Measurements from ENCODE around the gene RIMKLB. TPM values are rescaled to one million over a fixed set of nuclear protein-coding genes. Genes with fewer than 3 reads are reported as not detected.

Gene RIMKLB
- polyA plus RNA-seq, 1 donor (not counting 4 experiments of a cell fraction or from before 2014, with no cell fraction given), result 51.1 TPM

- DNase-seq (ENCODE audit: low read depth, low spot score) (no peak), FAIRE-seq (no peak)
- H3K27ac ChIP-seq (ENCODE audit: control insufficient read depth, insufficient read depth, low read length), result peak overlapping the region; percentile 76
- H3K4me3 ChIP-seq (ENCODE audit: control insufficient read depth in 2 of 3, extremely low read depth in 1 of 3, insufficient read depth in 2 of 3, low read depth in 1 of 3, low read length in 3 of 3), result peak overlapping the region; percentile 80 to 94 (median 87)
- TF ChIP-seq EZH2 (IDR thresholded peaks at IDR 0.05; ENCODE audit: low read length) (no peak), CTCF (optimal IDR thresholded peaks at IDR 0.05 in 1 of 3, IDR thresholded peaks at IDR 0.05 in 1 of 3, conservative IDR thresholded peaks at IDR 0.05 in 1 of 3; ENCODE audit: extremely low read depth in 1 of 3, insufficient read depth in 2 of 3, low read length in 3 of 3) (no peak)
- H3K27me3 ChIP-seq (ENCODE audit: control insufficient read depth, extremely low read depth, insufficient read depth, low read length), result no peaks in the 10 kb centered on the region
- peak overlapping the region; percentile 87 for H2AFZ ChIP-seq (ENCODE audit: control insufficient read depth, low read length)
- H3K9ac ChIP-seq (ENCODE audit: control insufficient read depth, extremely low read depth, insufficient read depth, low read length), result peak overlapping the region; percentile 88
- H3K36me3 ChIP-seq (ENCODE audit: control insufficient read depth in 2 of 2, extremely low read depth in 1 of 2, insufficient read depth in 2 of 2, low read length in 2 of 2), result peaks cover 0 to under 1% of the 10 kb centered on the region in 2 experiments
- H3K9me3 ChIP-seq (ENCODE audit: control insufficient read depth, low read depth, low read length), result no peaks in the 10 kb centered on the region
- H3K9me1 ChIP-seq (ENCODE audit: control insufficient read depth, extremely low read depth, insufficient read depth, low read length), result no peaks in the 10 kb centered on the region
- peak overlapping the region; percentile 95 for H3K4me2 ChIP-seq (ENCODE audit: control insufficient read depth, extremely low read depth, insufficient read depth, low read depth, low read length)
- peaks cover 2% of the 10 kb centered on the region for H4K20me1 ChIP-seq (ENCODE audit: control insufficient read depth, extremely low read depth, insufficient read depth, low read length)
- peaks cover 48% of the 10 kb centered on the region for H3K79me2 ChIP-seq (ENCODE audit: control insufficient read depth, insufficient read depth, low read length)
- dilution Hi-C loops (cut with MboI; ENCODE audit: extremely low pct_ligation_motif_present, low sequenced_read_pairs), result no loop called here
- H3K4me1 ChIP-seq (ENCODE audit: control insufficient read depth, extremely low read depth, insufficient read depth, low read length), result peaks cover 15% of the 10 kb centered on the region
Measured at GRCh38 chr12:8698132-8698851, 501 bp downstream of the RIMKLB start.

- peak overlapping the region; percentile 88 for H3K9ac ChIP-seq (ENCODE audit: control insufficient read depth, extremely low read depth, insufficient read depth, low read length)
- H3K36me3 ChIP-seq (ENCODE audit: control insufficient read depth in 2 of 2, extremely low read depth in 1 of 2, insufficient read depth in 2 of 2, low read length in 2 of 2), result peaks cover 0 to 1% of the 10 kb centered on the region in 2 experiments
- dilution Hi-C loops (cut with MboI; ENCODE audit: extremely low pct_ligation_motif_present, low sequenced_read_pairs), result no loop called here
- H4K20me1 ChIP-seq (ENCODE audit: control insufficient read depth, extremely low read depth, insufficient read depth, low read length), result peaks cover 2% of the 10 kb centered on the region
- H3K27ac ChIP-seq (ENCODE audit: control insufficient read depth, insufficient read depth, low read length), result peak overlapping the region; percentile 76
- FAIRE-seq (no peak), DNase-seq (ENCODE audit: low read depth, low spot score) (no peak)
- H3K27me3 ChIP-seq (ENCODE audit: control insufficient read depth, extremely low read depth, insufficient read depth, low read length), result no peaks in the 10 kb centered on the region
- TF ChIP-seq EZH2 (IDR thresholded peaks at IDR 0.05; ENCODE audit: low read length) (no peak), CTCF (optimal IDR thresholded peaks at IDR 0.05 in 1 of 3, IDR thresholded peaks at IDR 0.05 in 1 of 3, conservative IDR thresholded peaks at IDR 0.05 in 1 of 3; ENCODE audit: extremely low read depth in 1 of 3, insufficient read depth in 2 of 3, low read length in 3 of 3) (no peak)
- H3K9me1 ChIP-seq (ENCODE audit: control insufficient read depth, extremely low read depth, insufficient read depth, low read length), result no peaks in the 10 kb centered on the region
- H2AFZ ChIP-seq (ENCODE audit: control insufficient read depth, low read length), result peak overlapping the region; percentile 56
- peaks cover 15% of the 10 kb centered on the region for H3K4me1 ChIP-seq (ENCODE audit: control insufficient read depth, extremely low read depth, insufficient read depth, low read length)
- H3K9me3 ChIP-seq (ENCODE audit: control insufficient read depth, low read depth, low read length), result no peaks in the 10 kb centered on the region
- peak overlapping the region; percentile 95 for H3K4me2 ChIP-seq (ENCODE audit: control insufficient read depth, extremely low read depth, insufficient read depth, low read depth, low read length)
- peaks cover 54% of the 10 kb centered on the region for H3K79me2 ChIP-seq (ENCODE audit: control insufficient read depth, insufficient read depth, low read length)
- peak overlapping the region; percentile 80 to 94 (median 87) for H3K4me3 ChIP-seq (ENCODE audit: control insufficient read depth in 2 of 3, extremely low read depth in 1 of 3, insufficient read depth in 2 of 3, low read depth in 1 of 3, low read length in 3 of 3)
Measured at GRCh38 chr12:8698879-8699278, 1.1 kb downstream of the RIMKLB start.
